Vagina (tissue), 2 donors: Measurements from ENCODE around the gene TANC2.

ENCODE experiments used
- CTCF ChIP-seq, 3 experiments: fragments of 450-650 bp in 2 of 3; fragments of 200-600 bp in 1 of 3; sonication (generic) in 1 of 3; IDR thresholded peaks; one replicate each; pipeline ENCODE4 v1.5.1; 2017 to 2019; ENCODE audit warnings: antibody characterized with exemption in 3 of 3, mild to moderate bottlenecking in 2 of 3, moderate library complexity in 2 of 3
- POLR2A ChIP-seq, 2 donors: fragments of 450-650 bp; IDR thresholded peaks; one replicate each; pipeline ENCODE4 v1.6.1; 2017; ENCODE audit warnings: antibody characterized with exemption in 2 of 2, mild to moderate bottlenecking in 2 of 2, moderate library complexity in 2 of 2
- POLR2AphosphoS5 ChIP-seq, 2 donors: sonication (generic); formaldehyde crosslinking; IDR thresholded peaks; one replicate each; pipeline ENCODE4 v1.9.0; 2017; ENCODE audit warnings: antibody characterized with exemption in 2 of 2, mild to moderate bottlenecking in 2 of 2, low read depth in 1 of 2; ENCODE audit not compliant: insufficient read depth in 1 of 2

GRCh38 chr17:62967205-62967529, 1.1 kb downstream of the TANC2 start:
- TF ChIP-seq CTCF (IDR thresholded peaks at IDR 0.05), result no peak
- TF ChIP-seq POLR2A (IDR thresholded peaks at IDR 0.05), result no peak
- TF ChIP-seq POLR2AphosphoS5 (IDR thresholded peaks at IDR 0.05; ENCODE audit: insufficient read depth in 1 of 2, low read depth in 1 of 2), result no peak
